ENCODE data around the gene B3GALT5. TPM values are rescaled to one million over a fixed set of nuclear protein-coding genes. Genes with fewer than 3 reads are reported as not detected.

B3GALT5 gene
- polyA plus RNA-seq, 2 donors = 0.47 to 0.49 TPM

- no peak overlapping the region for H3K4me3 ChIP-seq (ENCODE audit: low read depth in 1 of 2, low read length in 2 of 2)
- H3K9me3 ChIP-seq (ENCODE audit: control insufficient read depth in 2 of 2, insufficient read depth in 1 of 2, low read depth in 1 of 2, low read length in 1 of 2) = peaks cover 0 to 3% of the 10 kb centered on the region in 2 donors
- H3K27me3 ChIP-seq (ENCODE audit: control insufficient read depth in 1 of 2, insufficient read depth in 2 of 2, low read length in 2 of 2) = no peaks in the 10 kb centered on the region
- 63 to 70% methylated on average over 13 of the region's 13 CpGs for WGBS, 2 donors
- H3K4me1 ChIP-seq (ENCODE audit: control insufficient read depth in 2 of 2, insufficient read depth in 2 of 2, low read length in 1 of 2) = peaks cover 2 to 5% of the 10 kb centered on the region in 2 donors
- no peaks in the 10 kb centered on the region for H3K36me3 ChIP-seq (ENCODE audit: control insufficient read depth in 2 of 2, insufficient read depth in 2 of 2, low read length in 1 of 2)
- peak overlapping the region in 1 of 2 donors; percentile 78 for H3K27ac ChIP-seq (ENCODE audit: low read depth in 2 of 2, low read length in 1 of 2)
These were observed 25.5 kb downstream of the B3GALT5 start for GRCh38 chr21:39638281-39638680.

- Histone ChIP-seq H3K4me3 (ENCODE audit: low read depth in 1 of 2, low read length in 2 of 2) (no peak overlapping the region), H3K27ac (ENCODE audit: low read depth in 2 of 2, low read length in 1 of 2) (no peak overlapping the region), H3K27me3 (ENCODE audit: control insufficient read depth in 1 of 2, insufficient read depth in 2 of 2, low read length in 2 of 2) (no peaks in the 10 kb centered on the region), H3K9me3 (ENCODE audit: control insufficient read depth in 2 of 2, insufficient read depth in 1 of 2, low read depth in 1 of 2, low read length in 1 of 2) (no peaks in the 10 kb centered on the region), H3K36me3 (ENCODE audit: control insufficient read depth in 2 of 2, insufficient read depth in 2 of 2, low read length in 1 of 2) (no peaks in the 10 kb centered on the region), H3K4me1 (ENCODE audit: control insufficient read depth in 2 of 2, insufficient read depth in 2 of 2, low read length in 1 of 2) (peaks cover 2 to 5% of the 10 kb centered on the region in 2 donors)
- 95% methylated on average over 4 of the region's 4 CpGs for WGBS, 2 donors
These were observed 28.0 kb downstream of the B3GALT5 start for GRCh38 chr21:39640754-39641153.

- 56 to 66% methylated on average over 6 of the region's 6 CpGs for WGBS, 2 donors
- no peaks in the 10 kb centered on the region for H3K9me3 ChIP-seq (ENCODE audit: control insufficient read depth in 2 of 2, insufficient read depth in 1 of 2, low read depth in 1 of 2, low read length in 1 of 2)
- no peaks in the 10 kb centered on the region for H3K27me3 ChIP-seq (ENCODE audit: control insufficient read depth in 1 of 2, insufficient read depth in 2 of 2, low read length in 2 of 2)
- H3K27ac ChIP-seq (ENCODE audit: low read depth in 2 of 2, low read length in 1 of 2) = no peak overlapping the region
- H3K36me3 ChIP-seq (ENCODE audit: control insufficient read depth in 2 of 2, insufficient read depth in 2 of 2, low read length in 1 of 2) = no peaks in the 10 kb centered on the region
- H3K4me3 ChIP-seq (ENCODE audit: low read depth in 1 of 2, low read length in 2 of 2) = no peak overlapping the region
- H3K4me1 ChIP-seq (ENCODE audit: control insufficient read depth in 2 of 2, insufficient read depth in 2 of 2, low read length in 1 of 2) = peaks cover 2 to 5% of the 10 kb centered on the region in 2 donors
These were observed 29.2 kb downstream of the B3GALT5 start for GRCh38 chr21:39641827-39642450.

- no peak overlapping the region for H3K27ac ChIP-seq (ENCODE audit: low read depth in 2 of 2, low read length in 1 of 2)
- H3K27me3 ChIP-seq (ENCODE audit: control insufficient read depth in 1 of 2, insufficient read depth in 2 of 2, low read length in 2 of 2) = no peaks in the 10 kb centered on the region
- H3K9me3 ChIP-seq (ENCODE audit: control insufficient read depth in 2 of 2, insufficient read depth in 1 of 2, low read depth in 1 of 2, low read length in 1 of 2) = no peaks in the 10 kb centered on the region
- 56 to 65% methylated on average over 6 of the region's 6 CpGs for WGBS, 2 donors
- peaks cover 0 to 2% of the 10 kb centered on the region in 2 donors for H3K4me1 ChIP-seq (ENCODE audit: control insufficient read depth in 2 of 2, insufficient read depth in 2 of 2, low read length in 1 of 2)
- H3K36me3 ChIP-seq (ENCODE audit: control insufficient read depth in 2 of 2, insufficient read depth in 2 of 2, low read length in 1 of 2) = no peaks in the 10 kb centered on the region
- H3K4me3 ChIP-seq (ENCODE audit: low read depth in 1 of 2, low read length in 2 of 2) = no peak overlapping the region
These were observed 31.4 kb downstream of the B3GALT5 start for GRCh38 chr21:39644062-39644560.

DNA sequence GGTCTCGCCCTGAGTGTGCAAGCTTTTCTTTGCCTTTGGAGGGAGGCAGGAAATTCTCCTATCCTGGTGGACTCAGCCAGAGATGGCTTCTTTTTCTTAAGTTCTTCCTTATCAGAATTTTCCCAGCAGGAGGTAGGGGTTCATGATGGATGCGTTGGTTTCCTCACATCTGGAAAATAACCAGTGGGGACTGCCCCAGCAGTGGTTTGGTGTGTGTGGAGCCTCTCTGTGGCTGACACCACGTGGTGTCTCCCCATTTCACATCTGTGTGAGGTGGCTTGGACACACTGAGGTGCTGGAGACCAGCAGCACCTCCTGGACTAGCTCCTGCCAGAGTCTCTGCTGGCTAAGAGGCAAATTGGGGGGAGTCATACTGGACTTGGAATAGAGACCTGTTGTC lies 32.6 kb downstream of the B3GALT5 start:
- Histone ChIP-seq H3K4me3 (ENCODE audit: low read depth in 1 of 2, low read length in 2 of 2) (no peak overlapping the region), H3K27ac (ENCODE audit: low read depth in 2 of 2, low read length in 1 of 2) (no peak overlapping the region), H3K9me3 (ENCODE audit: control insufficient read depth in 2 of 2, insufficient read depth in 1 of 2, low read depth in 1 of 2, low read length in 1 of 2) (no peaks in the 10 kb centered on the region), H3K36me3 (ENCODE audit: control insufficient read depth in 2 of 2, insufficient read depth in 2 of 2, low read length in 1 of 2) (no peaks in the 10 kb centered on the region), H3K4me1 (ENCODE audit: control insufficient read depth in 2 of 2, insufficient read depth in 2 of 2, low read length in 1 of 2) (no peaks in the 10 kb centered on the region), H3K27me3 (ENCODE audit: control insufficient read depth in 1 of 2, insufficient read depth in 2 of 2, low read length in 2 of 2) (no peaks in the 10 kb centered on the region)
- whole genome bisulfite sequencing, 2 donors = 70 to 78% methylated on average over 3 of the region's 3 CpGs

- no peaks in the 10 kb centered on the region for H3K9me3 ChIP-seq (ENCODE audit: control insufficient read depth in 2 of 2, insufficient read depth in 1 of 2, low read depth in 1 of 2, low read length in 1 of 2)
- 78 to 79% methylated on average over 6 of the region's 6 CpGs for WGBS, 2 donors
- H3K27ac ChIP-seq (ENCODE audit: low read depth in 2 of 2, low read length in 1 of 2) = no peak overlapping the region
- H3K4me3 ChIP-seq (ENCODE audit: low read depth in 1 of 2, low read length in 2 of 2) = no peak overlapping the region
- no peaks in the 10 kb centered on the region for H3K36me3 ChIP-seq (ENCODE audit: control insufficient read depth in 2 of 2, insufficient read depth in 2 of 2, low read length in 1 of 2)
- no peaks in the 10 kb centered on the region for H3K27me3 ChIP-seq (ENCODE audit: control insufficient read depth in 1 of 2, insufficient read depth in 2 of 2, low read length in 2 of 2)
- no peaks in the 10 kb centered on the region for H3K4me1 ChIP-seq (ENCODE audit: control insufficient read depth in 2 of 2, insufficient read depth in 2 of 2, low read length in 1 of 2)
These were observed 34.7 kb downstream of the B3GALT5 start for GRCh38 chr21:39647476-39647875.

- H3K27ac ChIP-seq (ENCODE audit: low read depth in 2 of 2, low read length in 1 of 2) = no peak overlapping the region
- no peaks in the 10 kb centered on the region for H3K27me3 ChIP-seq (ENCODE audit: control insufficient read depth in 1 of 2, insufficient read depth in 2 of 2, low read length in 2 of 2)
- no peaks in the 10 kb centered on the region for H3K4me1 ChIP-seq (ENCODE audit: control insufficient read depth in 2 of 2, insufficient read depth in 2 of 2, low read length in 1 of 2)
- H3K36me3 ChIP-seq (ENCODE audit: control insufficient read depth in 2 of 2, insufficient read depth in 2 of 2, low read length in 1 of 2) = no peaks in the 10 kb centered on the region
- H3K9me3 ChIP-seq (ENCODE audit: control insufficient read depth in 2 of 2, insufficient read depth in 1 of 2, low read depth in 1 of 2, low read length in 1 of 2) = no peaks in the 10 kb centered on the region
- no peak overlapping the region for H3K4me3 ChIP-seq (ENCODE audit: low read depth in 1 of 2, low read length in 2 of 2)
- 83 to 85% methylated on average over 6 of the region's 6 CpGs for WGBS, 2 donors
These were observed 36.1 kb downstream of the B3GALT5 start for GRCh38 chr21:39648879-39649278.

DNA sequence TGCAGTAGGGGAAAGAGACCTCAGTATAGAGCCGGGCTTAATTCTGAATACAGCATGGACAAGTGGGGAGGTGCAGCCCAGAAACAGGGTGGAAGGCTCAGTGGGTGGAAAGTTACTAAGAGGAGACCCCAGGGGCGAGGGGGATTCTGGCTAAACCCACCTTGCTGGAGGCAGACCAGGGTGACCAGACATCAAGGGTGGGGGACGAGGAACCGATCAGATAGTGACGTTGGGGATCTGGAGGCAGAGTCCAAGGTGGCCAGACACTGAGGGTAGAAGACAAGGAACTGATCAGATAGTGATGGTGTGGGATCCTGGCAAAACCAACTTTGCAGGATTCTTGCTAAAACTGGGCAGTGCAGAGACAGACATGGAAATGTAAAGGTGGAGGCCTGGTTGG lies 36.8 kb downstream of the B3GALT5 start:
- Histone ChIP-seq H3K36me3 (ENCODE audit: control insufficient read depth in 2 of 2, insufficient read depth in 2 of 2, low read length in 1 of 2) (no peaks in the 10 kb centered on the region), H3K4me3 (ENCODE audit: low read depth in 1 of 2, low read length in 2 of 2) (no peak overlapping the region), H3K27ac (ENCODE audit: low read depth in 2 of 2, low read length in 1 of 2) (no peak overlapping the region), H3K9me3 (ENCODE audit: control insufficient read depth in 2 of 2, insufficient read depth in 1 of 2, low read depth in 1 of 2, low read length in 1 of 2) (no peaks in the 10 kb centered on the region), H3K4me1 (ENCODE audit: control insufficient read depth in 2 of 2, insufficient read depth in 2 of 2, low read length in 1 of 2) (no peaks in the 10 kb centered on the region), H3K27me3 (ENCODE audit: control insufficient read depth in 1 of 2, insufficient read depth in 2 of 2, low read length in 2 of 2) (no peaks in the 10 kb centered on the region)
- 84% methylated on average over 5 of the region's 5 CpGs for WGBS, 2 donors

DNA sequence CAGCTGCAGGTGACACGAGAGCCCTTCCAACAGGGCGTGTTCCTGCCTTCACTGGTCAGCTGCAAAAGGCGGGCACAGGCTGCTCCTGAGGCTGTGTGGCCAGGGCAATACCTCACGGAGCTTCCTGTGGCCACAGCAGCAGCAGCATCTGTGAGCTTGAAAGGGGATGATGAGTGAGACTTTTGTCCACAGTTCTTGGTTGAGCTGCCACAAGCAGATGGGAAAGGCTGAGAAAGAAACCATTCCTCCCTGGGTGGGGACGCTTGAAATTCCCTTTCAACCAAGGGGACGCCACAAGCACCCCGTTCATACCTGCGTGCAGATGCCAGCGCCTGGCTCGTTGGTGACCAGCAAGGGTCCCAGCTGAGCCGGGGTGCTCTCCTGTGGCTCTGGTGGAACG lies 37.6 kb downstream of the B3GALT5 start:
- 83 to 88% methylated on average over 12 of the region's 12 CpGs for WGBS, 2 donors
- no peaks in the 10 kb centered on the region for H3K36me3 ChIP-seq (ENCODE audit: control insufficient read depth in 2 of 2, insufficient read depth in 2 of 2, low read length in 1 of 2)
- no peak overlapping the region for H3K27ac ChIP-seq (ENCODE audit: low read depth in 2 of 2, low read length in 1 of 2)
- H3K27me3 ChIP-seq (ENCODE audit: control insufficient read depth in 1 of 2, insufficient read depth in 2 of 2, low read length in 2 of 2) = no peaks in the 10 kb centered on the region
- no peaks in the 10 kb centered on the region for H3K4me1 ChIP-seq (ENCODE audit: control insufficient read depth in 2 of 2, insufficient read depth in 2 of 2, low read length in 1 of 2)
- H3K4me3 ChIP-seq (ENCODE audit: low read depth in 1 of 2, low read length in 2 of 2) = no peak overlapping the region
- no peaks in the 10 kb centered on the region for H3K9me3 ChIP-seq (ENCODE audit: control insufficient read depth in 2 of 2, insufficient read depth in 1 of 2, low read depth in 1 of 2, low read length in 1 of 2)

DNA sequence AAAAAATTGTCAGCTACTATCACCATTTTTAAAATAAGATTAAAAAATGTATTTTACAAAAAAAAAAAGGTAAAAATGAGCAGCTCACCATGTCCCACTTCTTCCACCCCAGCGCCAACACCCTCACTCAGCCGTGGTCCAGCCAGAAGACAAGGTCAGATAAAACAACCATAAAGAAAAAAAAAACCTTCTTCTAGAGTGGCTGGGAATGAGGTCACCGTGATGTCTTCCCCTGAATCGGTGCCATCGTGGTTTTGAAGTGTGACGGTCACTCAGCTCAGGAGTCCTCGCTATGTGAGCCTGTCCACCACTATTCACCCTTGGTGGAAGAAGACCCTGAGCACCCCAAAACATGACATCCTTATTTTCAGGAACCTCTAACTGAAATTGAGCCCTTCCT lies 38.1 kb downstream of the B3GALT5 start:
- 87 to 91% methylated on average over 7 of the region's 7 CpGs for WGBS, 2 donors
- no peaks in the 10 kb centered on the region for H3K9me3 ChIP-seq (ENCODE audit: control insufficient read depth in 2 of 2, insufficient read depth in 1 of 2, low read depth in 1 of 2, low read length in 1 of 2)
- no peaks in the 10 kb centered on the region for H3K27me3 ChIP-seq (ENCODE audit: control insufficient read depth in 1 of 2, insufficient read depth in 2 of 2, low read length in 2 of 2)
- H3K4me3 ChIP-seq (ENCODE audit: low read depth in 1 of 2, low read length in 2 of 2) = no peak overlapping the region
- no peak overlapping the region for H3K27ac ChIP-seq (ENCODE audit: low read depth in 2 of 2, low read length in 1 of 2)
- no peaks in the 10 kb centered on the region for H3K36me3 ChIP-seq (ENCODE audit: control insufficient read depth in 2 of 2, insufficient read depth in 2 of 2, low read length in 1 of 2)
- H3K4me1 ChIP-seq (ENCODE audit: control insufficient read depth in 2 of 2, insufficient read depth in 2 of 2, low read length in 1 of 2) = no peaks in the 10 kb centered on the region

Measured in esophagus (tissue), 2 donors.